Measurements from ENCODE around the gene RELN. TPM values are rescaled to one million over a fixed set of nuclear protein-coding genes. Genes with fewer than 3 reads are reported as not detected.

The RELN gene
- polyA plus RNA-seq, 1 donor, result 2.1 TPM

DNA sequence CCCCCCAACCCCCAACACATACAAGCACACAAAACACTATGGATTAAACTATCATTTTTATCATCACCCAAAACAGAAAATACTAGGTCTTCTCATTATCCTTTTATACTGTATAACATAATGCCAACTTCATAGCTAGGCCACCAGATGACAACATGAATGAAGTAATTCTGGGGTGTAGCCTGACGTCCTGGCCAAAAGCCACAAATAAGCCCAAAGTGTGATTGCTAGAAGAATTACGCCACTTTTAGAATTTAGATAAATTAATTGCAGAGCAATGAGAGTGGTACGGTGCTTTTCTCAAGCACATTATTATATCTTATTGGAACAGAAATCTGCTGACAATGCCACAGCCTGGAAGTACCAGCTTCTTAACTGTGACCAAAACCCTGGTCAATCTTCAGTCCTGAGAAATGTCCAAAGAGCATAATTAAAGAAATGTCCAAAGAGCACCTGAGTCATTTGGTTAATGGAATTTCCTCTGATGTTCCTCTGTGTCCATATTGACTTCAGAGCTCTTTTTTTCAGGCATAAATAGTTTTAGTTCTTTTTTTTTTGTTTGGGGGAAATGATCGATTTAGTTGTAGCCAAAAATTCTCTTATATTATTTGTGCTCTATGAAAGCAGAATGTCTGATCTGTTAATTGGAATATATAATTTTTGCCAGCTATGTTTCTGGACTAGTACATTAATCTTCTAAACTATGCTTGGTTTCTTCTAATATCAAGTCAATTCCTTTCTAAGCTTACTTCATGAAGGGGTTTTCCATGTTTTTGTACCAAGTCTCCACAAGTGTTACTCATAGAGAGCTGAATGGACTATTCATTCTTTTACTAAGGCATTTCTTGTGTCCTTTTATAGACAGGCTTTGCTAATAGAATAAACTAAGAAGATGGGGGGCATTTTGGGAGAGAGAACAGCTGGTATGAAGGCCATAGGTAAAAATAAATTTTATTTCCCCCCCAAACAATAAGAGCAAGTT, 310.0 kb downstream of the RELN start:
- no peak for DNase-seq

DNA sequence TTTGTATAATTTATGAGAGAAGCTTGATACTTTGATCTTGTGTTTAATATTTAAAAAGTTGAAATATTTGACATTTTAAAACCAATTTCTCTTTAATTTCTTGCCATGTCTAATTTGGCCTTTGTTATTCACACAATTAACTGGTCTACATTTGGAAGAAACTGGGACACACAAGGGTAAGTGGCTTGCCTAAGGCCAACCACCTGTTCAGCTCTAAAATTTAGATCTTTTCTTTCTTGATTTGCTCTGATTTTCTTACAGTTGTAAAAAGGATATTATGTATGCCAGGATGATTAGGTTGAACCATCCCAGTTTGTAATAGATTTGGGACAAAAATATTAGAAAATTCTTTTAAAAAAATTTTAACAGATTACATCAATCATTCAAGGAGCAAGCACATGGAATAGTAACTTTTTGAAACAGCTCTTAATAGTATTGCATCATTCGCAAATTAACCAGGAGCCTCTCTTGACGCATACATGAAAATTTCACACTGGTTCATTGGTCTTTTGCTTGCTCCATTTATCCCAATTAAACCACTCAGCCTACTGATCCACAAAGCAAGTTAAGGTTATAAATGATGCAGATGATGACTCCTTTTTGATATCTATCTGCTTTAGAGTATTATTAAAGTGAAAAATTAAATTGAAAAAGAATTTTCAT, 321.0 kb downstream of the RELN start:
- DNase-seq, result no peak

DNA sequence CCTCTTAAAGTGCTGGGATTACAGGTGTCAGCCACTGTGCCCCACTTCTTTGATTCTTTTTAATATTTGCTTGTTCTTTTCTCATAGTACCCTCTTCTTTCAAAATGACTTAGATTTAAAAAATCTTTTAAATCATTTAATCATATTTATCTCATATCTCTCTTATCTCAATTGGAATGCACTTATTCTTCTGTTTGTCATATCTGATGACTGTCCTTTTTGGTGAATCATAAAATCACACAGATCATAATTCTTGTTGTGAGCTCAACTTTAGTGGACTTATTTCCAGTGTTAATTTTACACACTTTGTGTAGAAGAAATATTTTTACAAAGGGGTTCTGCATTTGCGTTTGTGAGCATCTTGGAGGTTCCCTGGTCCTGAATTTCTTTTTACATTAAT, 323.1 kb downstream of the RELN start:
- no peak for DNase-seq

DNA sequence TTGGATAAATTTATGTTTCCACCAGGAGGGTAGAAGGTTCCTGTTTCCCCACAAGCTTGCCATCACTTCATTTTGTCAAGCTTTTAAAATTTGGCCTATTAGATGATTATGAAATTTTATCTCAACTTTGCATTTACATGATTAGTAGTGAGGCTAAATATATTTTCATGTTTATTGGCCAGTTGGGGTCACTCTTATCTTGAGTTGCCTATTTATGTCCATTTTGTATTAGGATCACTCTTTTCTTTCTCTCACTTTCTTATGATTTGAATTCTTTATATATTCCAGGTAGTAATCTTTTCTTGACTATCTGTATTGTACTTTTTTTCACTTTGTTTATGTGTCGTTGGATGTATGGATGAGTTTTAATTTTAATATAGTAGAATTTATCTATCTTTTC, 324.9 kb downstream of the RELN start:
- DNase-seq, result no peak

DNA sequence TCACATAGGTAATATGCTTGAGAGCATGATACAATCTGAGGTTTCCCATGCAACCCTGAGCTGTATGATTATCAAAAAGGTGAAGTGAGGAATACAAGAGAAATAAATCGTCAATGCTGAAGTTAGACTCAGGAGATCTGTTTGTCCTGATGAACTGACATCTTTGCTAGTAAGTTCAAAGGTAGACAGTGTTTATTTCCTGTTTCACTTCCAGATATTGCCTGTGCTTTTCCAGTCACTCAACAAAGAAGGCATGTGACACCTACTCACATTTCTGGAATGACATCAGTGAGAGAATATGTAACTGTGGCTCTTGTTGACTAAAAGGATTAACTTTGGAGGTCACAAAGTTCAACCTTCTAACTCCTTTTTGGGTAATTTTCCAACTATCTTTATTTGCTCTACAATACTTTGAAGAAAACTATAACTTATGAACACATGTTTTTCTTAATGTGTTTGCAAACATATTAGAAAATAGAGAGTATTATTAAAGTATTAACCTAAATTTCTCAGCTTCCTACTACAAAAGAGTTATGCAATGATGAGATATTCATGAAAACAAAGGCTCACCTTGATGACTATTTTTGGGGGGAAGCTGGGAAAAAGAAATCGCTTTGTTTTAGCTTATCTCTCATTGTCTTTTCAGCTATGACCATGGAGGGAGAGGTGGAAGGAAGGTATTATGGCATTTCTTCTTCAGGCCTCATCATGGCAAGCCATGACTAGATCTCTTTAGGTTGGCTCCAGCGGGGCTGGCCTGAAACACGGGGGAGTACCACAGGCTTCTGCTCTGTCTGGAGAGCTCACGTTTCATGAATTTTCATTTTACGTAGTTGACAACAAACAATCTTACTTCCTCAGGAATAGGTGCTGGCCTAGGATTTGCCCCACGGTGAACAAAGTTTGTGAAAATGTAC, 328.7 kb downstream of the RELN start:
- DNase-seq, result no peak

DNA sequence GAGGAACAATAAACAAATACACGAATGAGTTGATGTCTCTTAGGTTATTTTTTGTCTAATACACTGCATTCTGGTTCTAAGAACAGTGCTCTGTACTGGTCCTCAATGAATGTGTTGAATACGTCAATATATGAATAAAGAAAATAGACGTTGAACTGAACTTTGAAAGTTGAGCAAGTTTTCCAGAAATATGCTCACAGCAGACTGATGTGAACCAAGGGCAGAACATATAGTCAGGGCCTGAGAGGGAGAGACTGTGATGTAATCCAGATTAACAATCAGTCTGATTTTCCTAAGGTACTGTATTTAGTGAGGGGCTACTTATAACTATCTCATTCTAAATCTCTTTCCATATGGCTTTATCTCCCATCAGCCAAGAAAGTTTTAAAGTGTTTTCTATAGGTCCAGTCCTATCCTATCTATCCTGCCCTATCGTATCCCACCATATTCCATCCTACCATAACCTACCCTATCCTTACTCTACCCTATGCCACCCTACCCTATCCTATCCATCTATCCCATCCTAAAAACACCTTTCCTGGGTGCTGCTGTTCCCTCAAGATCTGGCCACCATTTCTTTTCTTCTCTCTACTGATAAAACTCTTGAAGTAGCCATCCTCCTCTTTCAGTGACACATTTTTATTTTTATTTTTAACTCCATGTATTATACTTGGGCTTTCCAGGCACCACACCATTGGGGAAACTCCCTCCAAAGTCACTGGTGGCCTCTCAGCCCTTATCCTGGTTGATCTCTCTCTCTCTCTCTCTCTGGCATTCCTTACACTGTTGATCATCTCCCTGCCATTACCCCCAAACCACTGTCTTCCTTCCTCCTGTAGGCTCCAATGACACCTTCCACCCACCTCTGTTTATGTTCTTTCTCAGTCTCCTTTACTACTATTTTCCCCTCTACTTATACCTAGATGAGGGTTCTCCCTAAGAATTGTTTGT, 331.1 kb downstream of the RELN start:
- no peak for DNase-seq

DNA sequence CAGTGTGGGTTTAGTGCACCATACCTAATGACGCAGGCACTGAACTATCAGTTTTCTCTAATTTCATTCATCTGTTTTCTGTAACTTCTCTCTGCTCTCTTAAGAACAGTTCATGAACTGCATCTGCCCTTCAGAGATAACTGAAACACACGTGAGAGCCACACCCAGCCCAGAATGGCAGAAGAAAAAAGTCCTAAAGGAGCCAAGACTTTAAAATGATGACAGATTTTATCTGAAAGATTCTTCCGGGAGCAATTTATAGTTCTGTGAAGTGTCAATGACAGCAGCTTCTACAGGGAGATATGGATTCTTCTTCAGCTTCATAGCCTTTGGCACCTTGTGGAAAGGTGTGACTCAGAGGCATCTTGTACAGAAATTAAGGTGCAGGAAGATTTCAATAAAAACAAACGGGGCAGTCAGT, 332.0 kb downstream of the RELN start:
- DNase-seq, result no peak

DNA sequence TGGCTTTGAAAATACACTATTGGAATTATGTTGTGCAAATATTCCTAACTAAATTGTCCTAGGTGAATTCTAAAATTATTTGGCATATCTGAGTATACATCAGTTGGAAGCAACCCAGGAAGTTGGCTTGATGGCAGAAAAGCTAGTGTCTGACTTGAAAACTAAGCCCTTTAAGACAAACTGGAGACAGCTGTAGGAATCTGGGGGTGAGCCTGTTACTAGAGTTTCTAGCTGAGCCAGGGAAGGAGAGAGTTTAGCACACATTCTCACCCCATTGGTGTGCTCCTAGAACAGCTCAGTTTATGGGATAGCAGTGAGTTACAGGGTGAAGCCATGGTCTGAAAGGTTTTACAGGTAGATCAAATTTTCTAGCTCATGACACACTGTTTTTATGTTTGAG, 333.2 kb downstream of the RELN start:
- DNase-seq, result no peak

DNA sequence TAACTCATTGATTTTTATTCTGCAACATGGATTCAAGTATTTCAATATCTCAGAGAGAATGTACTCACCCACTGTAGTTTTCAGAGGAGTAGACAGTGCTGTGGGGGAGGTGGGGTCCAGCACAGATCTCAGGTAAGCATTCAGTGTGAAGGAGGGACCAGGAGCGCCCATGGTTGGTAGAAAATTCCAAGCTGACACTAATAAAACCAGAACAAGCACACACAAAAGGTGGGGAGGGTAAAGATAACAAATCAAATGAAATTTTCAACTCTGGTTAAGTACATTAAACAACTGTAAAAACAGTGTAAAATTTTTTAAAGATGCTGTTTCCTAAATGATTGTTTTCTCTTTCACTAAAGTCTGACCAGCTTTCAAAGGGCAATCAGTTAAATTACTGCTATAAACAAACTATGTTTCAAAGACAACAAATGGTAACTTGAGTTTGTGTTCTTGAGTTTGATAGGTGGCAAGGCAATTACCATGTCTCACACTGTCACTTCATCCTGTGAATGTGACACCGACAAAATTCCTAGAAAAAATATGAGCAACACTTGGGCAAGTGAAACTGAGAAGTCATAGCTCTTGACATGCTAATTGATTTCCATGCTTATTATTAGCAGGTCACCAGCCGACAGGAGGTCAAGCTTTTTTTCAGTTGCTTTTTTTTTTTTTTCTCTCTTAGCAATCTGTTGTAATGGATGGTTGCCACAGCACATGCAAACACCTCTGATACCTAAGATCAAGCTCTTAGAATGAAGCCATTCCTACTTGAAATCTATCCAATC, 337.7 kb downstream of the RELN start:
- no peak for DNase-seq

DNA sequence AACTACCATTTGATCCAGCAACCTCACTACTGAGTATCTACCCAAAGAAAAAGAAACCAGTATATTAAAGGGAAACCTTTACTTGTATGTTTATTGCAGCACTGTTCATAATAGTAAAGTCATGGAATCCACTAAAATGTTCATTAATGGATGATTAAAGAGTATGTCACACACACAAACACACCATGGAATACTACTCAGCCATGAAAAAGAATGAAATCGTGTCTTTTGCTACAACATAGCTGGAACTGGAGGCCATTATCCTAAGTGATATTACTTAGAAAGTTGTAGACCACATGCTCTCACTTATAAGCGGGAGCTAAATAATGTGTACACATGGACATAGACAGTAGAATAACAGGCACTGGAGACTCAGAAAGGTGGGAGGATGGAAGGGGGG, 340.4 kb downstream of the RELN start:
- DNase-seq, result no peak

DNA sequence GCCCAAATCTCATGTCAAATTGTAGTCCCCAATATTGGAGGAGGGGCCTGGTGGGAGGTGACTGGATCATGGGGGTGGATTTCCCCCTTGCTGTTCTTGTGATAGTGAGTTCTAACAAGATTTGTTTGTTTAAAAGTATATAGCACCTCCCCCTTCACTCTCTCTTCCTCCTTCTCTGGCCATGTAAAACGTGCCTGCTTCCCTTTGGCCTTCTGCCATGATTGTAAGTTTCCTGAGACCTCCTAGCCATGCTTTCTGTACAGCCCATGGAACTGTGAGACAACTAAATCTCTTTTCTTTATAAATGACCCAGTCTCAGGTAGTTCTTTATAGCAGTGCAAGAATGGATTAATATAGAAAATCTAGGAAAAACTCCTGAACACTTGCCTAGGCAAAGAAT, 341.3 kb downstream of the RELN start:
- no peak for DNase-seq

DNA sequence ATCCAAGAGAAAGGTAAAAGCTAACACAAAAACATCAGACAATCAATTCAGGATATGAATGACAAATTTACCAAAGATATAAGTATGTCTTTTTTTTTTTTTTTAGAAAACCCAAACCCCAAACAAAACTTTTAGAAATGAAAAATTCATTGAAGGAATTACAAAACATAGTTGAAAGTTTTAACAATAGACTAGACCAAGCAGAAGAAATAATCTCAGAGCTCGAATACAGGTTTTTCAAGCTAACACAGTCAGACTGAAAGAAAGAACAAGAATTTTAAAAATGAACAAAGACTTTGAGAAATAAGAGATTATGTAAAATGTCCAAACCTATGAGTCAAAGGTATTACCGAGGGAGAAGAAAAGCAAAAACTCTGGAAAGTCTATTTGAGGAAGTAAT, 345.1 kb downstream of the RELN start:
- no peak for DNase-seq

DNA sequence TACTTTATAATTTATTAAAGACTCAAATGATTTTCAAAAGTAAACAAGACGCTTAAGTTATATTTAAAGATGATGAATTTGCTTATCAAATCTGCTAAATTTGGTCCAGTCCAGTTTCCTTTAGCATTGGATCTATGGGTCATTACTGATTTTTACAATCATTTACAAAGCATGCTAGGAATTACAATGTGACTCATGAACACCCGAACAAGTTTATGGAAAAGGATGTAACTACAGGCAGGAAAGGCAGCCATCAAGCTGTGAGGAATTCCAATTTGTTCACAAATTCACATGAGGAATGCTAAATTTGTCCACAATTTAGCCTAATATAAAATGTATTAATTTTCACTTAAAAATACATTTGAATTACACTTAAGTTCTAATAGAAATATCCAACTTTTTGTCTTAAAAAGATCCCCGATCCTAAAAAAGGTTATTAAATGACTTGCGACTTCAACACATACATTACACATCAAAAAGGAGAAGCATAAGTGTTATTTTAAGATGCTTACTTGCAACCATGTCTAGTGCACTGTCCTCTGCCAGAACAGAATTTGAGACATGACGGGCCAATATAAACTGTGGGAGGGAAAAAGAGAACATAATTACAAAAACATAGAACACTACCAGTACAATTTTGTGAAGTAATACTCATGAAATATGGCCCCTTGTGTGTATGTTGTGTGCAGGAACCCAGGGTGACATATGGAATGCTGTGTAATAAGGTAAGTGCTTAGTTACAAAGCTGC, 349.3 kb downstream of the RELN start:
- no peak for DNase-seq

DNA sequence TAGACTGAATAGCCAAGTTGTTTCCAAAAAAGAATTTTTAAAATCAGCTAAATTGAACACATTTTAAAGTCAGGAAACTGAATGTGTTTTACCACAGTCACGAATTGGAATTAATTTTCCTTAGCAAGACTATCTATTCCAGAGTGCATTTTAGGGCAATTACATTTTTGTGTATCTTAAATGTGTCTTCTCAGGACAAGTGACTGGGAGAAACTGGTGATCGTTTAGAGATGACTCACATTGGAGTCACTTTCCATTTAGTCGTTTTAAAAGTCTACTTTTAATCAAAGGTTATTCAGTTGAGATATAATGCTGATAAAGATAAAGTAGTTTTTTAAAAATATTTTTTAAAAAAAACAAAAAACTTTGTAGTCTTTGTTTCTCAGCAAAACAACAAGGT, 351.7 kb downstream of the RELN start:
- no peak for DNase-seq

DNA sequence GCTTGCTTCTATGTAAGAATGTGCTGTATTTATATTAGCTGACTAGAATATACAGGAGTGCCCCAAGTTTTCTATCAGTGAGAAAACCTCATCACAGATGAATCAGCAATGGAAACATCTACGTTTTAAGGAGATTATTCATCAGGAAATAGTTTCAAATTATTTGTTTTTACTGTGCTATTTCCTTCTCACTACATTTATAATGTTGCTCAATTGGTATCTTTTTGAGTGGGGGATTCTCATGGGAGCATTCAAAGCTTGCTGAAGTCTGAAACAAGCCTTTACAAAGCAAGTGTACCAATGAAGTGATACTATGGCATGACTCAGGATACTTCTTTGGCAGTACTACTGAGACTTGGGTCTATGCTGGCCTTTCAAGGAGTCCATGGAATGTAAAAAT, 352.4 kb downstream of the RELN start:
- DNase-seq, result no peak

DNA sequence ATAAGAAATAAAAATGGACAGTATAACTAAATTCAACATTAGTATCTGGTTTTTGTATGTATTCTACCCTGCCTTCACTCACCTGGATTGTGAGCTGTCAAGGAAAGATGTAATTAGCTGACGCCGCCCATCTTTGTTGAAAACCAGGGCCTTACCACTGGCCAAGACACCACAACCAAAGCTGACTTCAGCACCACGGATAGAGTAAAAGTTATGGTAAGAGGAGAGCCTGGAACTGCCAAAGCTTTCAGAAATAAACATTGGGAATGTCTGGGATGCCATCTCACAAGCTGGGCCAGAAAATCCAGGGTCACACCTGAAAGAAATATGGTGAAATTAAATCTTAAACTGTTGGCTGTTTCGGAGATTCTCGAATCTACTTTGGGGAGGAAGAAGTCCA, 353.3 kb downstream of the RELN start:
- DNase-seq, result no peak

DNA sequence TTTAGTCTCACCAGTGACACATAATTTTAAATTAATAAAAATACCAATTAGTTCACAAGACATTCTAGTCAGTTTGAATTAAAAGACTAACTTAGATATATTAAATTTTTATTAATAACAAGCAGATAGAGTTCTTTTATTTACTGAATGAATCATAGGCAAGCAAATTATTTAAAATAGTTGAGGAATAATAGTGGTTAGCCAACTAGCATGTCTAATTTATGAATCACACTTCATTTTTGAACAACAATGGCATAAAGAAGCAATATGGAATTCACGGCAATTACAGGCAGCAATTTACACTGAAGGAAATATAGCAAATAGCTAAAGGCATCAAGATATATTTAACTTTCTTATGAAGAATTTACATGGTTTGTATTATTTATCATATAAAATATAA, 356.5 kb downstream of the RELN start:
- no peak for DNase-seq

DNA sequence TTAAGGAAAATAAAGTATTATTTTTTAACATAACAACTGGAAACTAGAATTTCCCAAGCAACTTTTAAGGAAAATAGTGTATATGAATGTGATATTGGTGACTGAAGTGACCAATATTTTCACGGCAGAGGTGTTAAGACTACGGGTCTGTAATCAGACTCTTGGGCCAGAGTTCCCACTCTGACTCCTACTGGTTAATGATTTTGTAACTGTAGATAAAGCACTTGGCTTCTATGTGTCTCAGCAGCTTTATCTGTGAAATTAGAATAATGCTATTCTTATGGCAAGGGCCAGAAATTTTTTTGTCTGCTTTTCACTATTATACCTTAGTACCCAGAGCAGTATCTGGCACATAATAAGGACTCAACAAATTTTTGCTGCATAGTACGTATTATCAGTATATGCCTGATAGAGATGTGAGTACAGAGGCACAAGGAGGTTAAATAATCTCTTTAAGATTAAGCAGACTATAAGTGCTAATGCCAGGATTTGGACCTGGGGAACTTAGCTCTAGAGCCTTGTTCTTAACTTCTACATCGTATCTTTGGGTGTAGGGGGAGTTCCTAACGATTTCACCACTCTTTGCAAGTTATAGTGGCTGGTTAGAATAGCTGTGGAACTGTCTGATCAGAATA, 357.3 kb downstream of the RELN start:
- DNase-seq, result no peak

DNA sequence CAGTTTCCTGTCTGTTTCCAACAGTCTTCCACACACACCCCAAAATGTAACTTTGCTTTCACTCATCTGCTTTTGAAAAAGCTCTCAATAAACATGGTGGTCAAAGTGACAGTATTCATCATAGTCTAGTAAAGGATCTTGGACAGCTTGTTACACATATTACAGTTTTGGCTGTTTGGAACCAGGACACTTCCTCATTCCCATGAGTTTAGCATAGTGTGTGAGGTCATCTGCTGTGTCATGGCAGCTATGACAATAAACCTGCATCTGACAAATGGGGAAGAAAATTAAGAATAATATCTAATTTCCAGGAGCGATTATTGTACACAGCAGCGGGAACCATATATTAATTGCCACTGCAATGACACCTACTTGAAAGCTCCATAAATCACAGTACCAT, 359.1 kb downstream of the RELN start:
- no peak for DNase-seq

DNA sequence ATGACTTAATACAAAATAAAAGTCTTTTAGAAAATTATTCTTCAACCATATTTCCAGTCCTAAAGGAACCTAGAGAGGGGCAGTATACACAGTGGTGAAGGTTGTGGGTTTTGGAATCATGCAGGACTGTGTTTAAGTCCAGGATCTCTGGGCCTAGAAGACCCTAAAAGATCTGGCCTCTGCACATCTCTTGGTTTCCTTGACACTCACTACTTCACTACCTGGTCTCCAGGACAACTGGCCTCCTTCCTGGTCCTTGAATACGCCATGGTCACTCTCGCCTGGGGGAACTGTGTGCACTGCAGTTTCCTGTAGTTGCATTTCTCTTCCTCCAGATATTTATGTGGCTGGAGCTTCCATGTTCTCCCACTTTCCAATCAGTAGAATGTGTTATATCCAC, 360.7 kb downstream of the RELN start:
- DNase-seq, result no peak
